DND-41 (cell line): ENCODE data around the gene PCIF1.

ENCODE experiments used
- CTCF ChIP-seq: IDR thresholded peaks from 2 replicates; pipeline ENCODE4 v1.5.1; 2012; ENCODE audit warnings: borderline replicate concordance, low read length, moderate library complexity, mild to moderate bottlenecking; ENCODE audit not compliant: poor library complexity, severe bottlenecking; ENCODE audit errors: extremely low read depth
- EZH2 ChIP-seq: IDR thresholded peaks from 3 replicates; pipeline ENCODE4 v1.6.1; 2012; ENCODE audit warnings: borderline replicate concordance, low read depth, mild to moderate bottlenecking, moderate library complexity, low read length, inconsistent platforms; ENCODE audit not compliant: severe bottlenecking

- no peak for TF ChIP-seq CTCF
- TF ChIP-seq EZH2, result no peak
Measured at GRCh38 chr20:45962031-45962755, 27.7 kb downstream of the PCIF1 start.
